IMR-90 (cell line): ENCODE results near the gene SLC39A11. TPM values are rescaled to one million over a fixed set of nuclear protein-coding genes. Genes with fewer than 3 reads are reported as not detected.
"Not testable (repeated sequence)": the region's sequence is repeated elsewhere in the genome, so short reads cannot be mapped to it uniquely, and the experiment has no call there.

Source experiments
- ATAC-seq: fragments of 200-7000 bp; cut with Tn5 transposase; 2 replicates; pipeline ENCODE4 v1.9.1; 2020; ENCODE audit warnings: low read depth, mild to moderate bottlenecking, moderate library complexity
- BruUV-seq: library from RNA; stranded (reverse); fragments of 400-500 nt; replicated peaks from 2 replicates; lab custom pipeline; 2021; lab: Mats Ljungman, UMichigan
- CTCF ChIA-PET: fragments of 300-600 bp; formaldehyde crosslinking; extraction: SDS; loops from one replicate; lab custom pipeline; 2021; ENCODE audit warnings: antibody characterized with exemption; lab: Yijun Ruan, JAX
- POLR2A ChIA-PET: fragments of 300-600 bp; sonication (Branson Sonifier 250); formaldehyde crosslinking; loops from one replicate; lab custom pipeline; 2022; ENCODE audit warnings: antibody characterized with exemption; ENCODE audit not compliant: unreplicated experiment; lab: Charles Lee
- DNase-seq: peaks from one replicate; pipeline ENCODE4 v3.0.0; 2013
- H2AFZ ChIP-seq: replicated peaks from 2 replicates; pipeline ENCODE3; 2013; ENCODE audit warnings: low read length, mild to moderate bottlenecking; ENCODE audit not compliant: poor library complexity
- H2AK5ac ChIP-seq: 2 replicates; pipeline ENCODE4 v1.6.1; 2013; ENCODE audit warnings: low read depth, low read length, inconsistent platforms
- H2AK9ac ChIP-seq: replicated peaks from 2 replicates; pipeline ENCODE3; 2013; ENCODE audit warnings: mild to moderate bottlenecking, low read depth, low read length, moderate library complexity; ENCODE audit not compliant: poor library complexity
- H2BK120ac ChIP-seq: 2 replicates; pipeline ENCODE4 v1.6.1; 2013; ENCODE audit warnings: low read depth, low read length, inconsistent platforms
- H2BK15ac ChIP-seq: 3 replicates; pipeline ENCODE4 v1.6.1; 2013; ENCODE audit warnings: low read depth, low read length, inconsistent platforms
- H2BK20ac ChIP-seq: 2 replicates; pipeline ENCODE4 v1.6.1; 2013; ENCODE audit warnings: low read depth, mild to moderate bottlenecking, inconsistent platforms, low read length, moderate library complexity
- H2BK5ac ChIP-seq: 2 replicates; pipeline ENCODE4 v1.6.1; 2013; ENCODE audit warnings: mild to moderate bottlenecking, low read depth, low read length, inconsistent platforms; ENCODE audit not compliant: poor library complexity, severe bottlenecking
- H3K14ac ChIP-seq: replicated peaks from 2 replicates; pipeline ENCODE4 v1.6.1; 2013; ENCODE audit warnings: low read depth, low read length, inconsistent platforms
- H3K18ac ChIP-seq: 2 replicates; pipeline ENCODE4 v1.6.1; 2013; ENCODE audit warnings: low read depth, low read length, control low read depth
- H3K23ac ChIP-seq: 2 replicates; pipeline ENCODE4 v1.6.1; 2013; ENCODE audit warnings: low read depth, low read length, inconsistent platforms
- H3K27ac ChIP-seq: 2 replicates; pipeline ENCODE4 v1.5.1; 2013; ENCODE audit warnings: mild to moderate bottlenecking, control low read depth, low read length; ENCODE audit not compliant: insufficient read depth
- H3K27me3 ChIP-seq: 2 replicates; pipeline ENCODE4 v1.6.1; 2013; ENCODE audit warnings: low read length; ENCODE audit not compliant: control insufficient read depth, insufficient read depth
- H3K36me3 ChIP-seq: 2 replicates; pipeline ENCODE4 v1.6.1; 2013; ENCODE audit warnings: low read length, mixed read lengths; ENCODE audit not compliant: control insufficient read depth, insufficient read depth
- H3K4ac ChIP-seq: 2 replicates; pipeline ENCODE4 v1.6.1; 2013; ENCODE audit warnings: low read depth, low read length, inconsistent platforms
- H3K4me1 ChIP-seq: 2 replicates; pipeline ENCODE4 v1.6.1; 2013; ENCODE audit warnings: low read length, mixed read lengths; ENCODE audit not compliant: control insufficient read depth, insufficient read depth
- H3K4me2 ChIP-seq: 2 replicates; pipeline ENCODE4 v1.6.1; 2013; ENCODE audit warnings: low read depth, mild to moderate bottlenecking, control low read depth, low read length, moderate library complexity
- H3K4me3 ChIP-seq: 2 replicates; pipeline ENCODE4 v1.5.1; 2013; ENCODE audit warnings: low read depth, mild to moderate bottlenecking, control low read depth, low read length, moderate library complexity; ENCODE audit not compliant: insufficient read depth
- H3K56ac ChIP-seq: 2 replicates; pipeline ENCODE4 v1.6.1; 2013; ENCODE audit warnings: low read length, inconsistent platforms; ENCODE audit not compliant: insufficient read depth; ENCODE audit errors: extremely low read depth
- H3K79me1 ChIP-seq, 2 experiments: 2 replicates each; pipeline ENCODE4 v1.6.1; 2013; ENCODE audit warnings: low read length in 2 of 2, inconsistent platforms in 1 of 2, low read depth in 1 of 2
- H3K9ac ChIP-seq: 2 replicates; pipeline ENCODE4 v1.6.1; 2013; ENCODE audit warnings: low read depth, low read length, control low read depth
- H3K9me1 ChIP-seq: 2 replicates; pipeline ENCODE4 v1.6.1; 2013; ENCODE audit warnings: low read length, inconsistent platforms; ENCODE audit not compliant: insufficient read depth
- H3K9me3 ChIP-seq: 2 replicates; pipeline ENCODE4 v1.6.1; 2013; ENCODE audit warnings: low read length; ENCODE audit not compliant: control insufficient read depth, insufficient read depth
- H4K20me1 ChIP-seq: 2 replicates; pipeline ENCODE4 v1.6.1; 2013; ENCODE audit warnings: low read length, inconsistent platforms; ENCODE audit not compliant: insufficient read depth
- H4K5ac ChIP-seq: 2 replicates; pipeline ENCODE4 v1.6.1; 2013; ENCODE audit warnings: mild to moderate bottlenecking, low read depth, low read length, control low read depth
- H4K8ac ChIP-seq, 2 experiments: 2 replicates each; pipeline ENCODE4 v1.6.1; 2013; ENCODE audit warnings: low read depth in 2 of 2, low read length in 2 of 2, control low read depth in 1 of 2, inconsistent platforms in 1 of 2
- H4K91ac ChIP-seq: 2 replicates; pipeline ENCODE4 v1.6.1; 2013; ENCODE audit warnings: low read depth, low read length, inconsistent platforms; ENCODE audit not compliant: insufficient read depth
- WGBS, 2 experiments: methylation state at CpG; one replicate each; pipeline versions ENCODE4 v1.1.5 to v1.1.7; 2013; ENCODE audit warnings: missing lambda C conversion rate in 2 of 2; ENCODE audit not compliant: insufficient read length in 1 of 2; ENCODE audit errors: extremely low coverage in 2 of 2; 5-methylcytosine and 5-hydroxymethylcytosine counted together
- dilution Hi-C: fragments of 300-500 bp; cut with HindIII; formaldehyde crosslinking; loops from one replicate; pipeline ENCODE4 v1.14.3; 2018; ENCODE audit warnings: low sequenced_read_pairs; ENCODE audit not compliant: unreplicated experiment
- in situ Hi-C: fragments of 300-500 bp; cut with MboI; formaldehyde crosslinking; loops from 3 replicates; pipeline ENCODE4 v1.14.3; 2019; ENCODE audit warnings: low sequenced_read_pairs, inconsistent platforms, mixed read lengths
- intact Hi-C: fragments of 100-400 bp; cut with micrococcal nuclease; formaldehyde crosslinking; loops from 2 replicates; pipeline ENCODE4 v1.10.0; 2022
- polyA plus RNA-seq, 3 experiments: library from polyadenylated mRNA; depleted of rRNA; stranded (reverse); fragments of >200 nt; gene quantifications; 2 replicates each; pipeline ENCODE4 v1.2.3, GENCODE V29; 2012; ENCODE audit warnings: low replicate concordance in 1 of 3
- total RNA-seq: library from RNA; depleted of rRNA; stranded (reverse); fragments of >200 nt; gene quantifications from 2 replicates; pipeline ENCODE4 v1.2.3, GENCODE V29; 2012

SLC39A11 gene
- total and polyA plus RNA-seq, 2 of the 4 experiments (the other 2 are of a cell fraction) = 8.8 to 14.3 TPM

- H2BK15ac ChIP-seq, H2AFZ ChIP-seq, H3K56ac ChIP-seq, H4K91ac ChIP-seq, H3K4me1 ChIP-seq, H3K4ac ChIP-seq, BruUV-seq, H3K23ac ChIP-seq, POLR2A ChIA-PET, H3K9me1 ChIP-seq, H4K20me1 ChIP-seq, H3K4me2 ChIP-seq, H3K36me3 ChIP-seq, intact Hi-C loops, H2BK120ac ChIP-seq, CTCF ChIA-PET, H3K9ac ChIP-seq, H2AK5ac ChIP-seq, H3K27ac ChIP-seq, H2BK5ac ChIP-seq, H3K14ac ChIP-seq, H2AK9ac ChIP-seq, H4K8ac ChIP-seq, H3K79me1 ChIP-seq, H2BK20ac ChIP-seq, H3K27me3 ChIP-seq, H3K9me3 ChIP-seq, H4K5ac ChIP-seq, H3K4me3 ChIP-seq, ATAC-seq, dilution Hi-C loops, H3K18ac ChIP-seq: not testable (repeated sequence)
- in situ Hi-C loops = loop anchor here (25.0 kb wide), 1 partner anchor 431 kb away; no protein-coding TSS in a partner anchor
- DNase-seq = peak; percentile 40
- no CpG with 5 or more reads among the region's 6 CpGs for WGBS, 2 experiments
These were observed 99.6 kb downstream of the SLC39A11 start for GRCh38 chr17:72992783-72993467.
